ENCODE measurements around the gene MEX3D. TPM values are rescaled to one million over a fixed set of nuclear protein-coding genes. Genes with fewer than 3 reads are reported as not detected.

The MEX3D gene
- polyA plus RNA-seq, 1 donor from 2014 or later, result 0.13 TPM

- peaks cover 0 to 4% (median 1%) of the 10 kb centered on the region in 3 donors for H3K4me1 Mint-ChIP-seq
- peak overlapping the region in 1 of 4 donors; percentile 34 for H3K4me3 Mint-ChIP-seq
- H3K27me3 Mint-ChIP-seq, result no peaks in the 10 kb centered on the region
- no peak overlapping the region for H3K27ac Mint-ChIP-seq
- H3K36me3 Mint-ChIP-seq, result peaks cover 1% of the 10 kb centered on the region
- no peaks in the 10 kb centered on the region for H3K9me3 Mint-ChIP-seq
Measured at GRCh38 chr19:1584500-1585242, 16.5 kb upstream of the MEX3D start.

- Mint-ChIP-seq H3K27ac (no peak overlapping the region), H3K4me1 (peaks cover 0 to 2% (median 0%) of the 10 kb centered on the region in 3 donors), H3K4me3 (no peak overlapping the region), H3K36me3 (peaks cover 1% of the 10 kb centered on the region), H3K9me3 (no peaks in the 10 kb centered on the region), H3K27me3 (no peaks in the 10 kb centered on the region)
Measured at GRCh38 chr19:1582201-1582600, 14.1 kb upstream of the MEX3D start.

GRCh38 chr19:1580957-1581356 lies 12.8 kb upstream of the MEX3D start:
- peaks cover 1% of the 10 kb centered on the region for H3K36me3 Mint-ChIP-seq

GRCh38 chr19:1580382-1580781 lies 12.3 kb upstream of the MEX3D start:
- Mint-ChIP-seq H3K4me3 (no peak overlapping the region), H3K9me3 (no peaks in the 10 kb centered on the region), H3K27me3 (no peaks in the 10 kb centered on the region), H3K4me1 (peaks cover 0 to under 1% (median 0%) of the 10 kb centered on the region in 3 donors), H3K36me3 (peaks cover 1% of the 10 kb centered on the region), H3K27ac (peak overlapping the region in 1 of 3 donors; percentile 35)

More at GRCh38 chr19:1580957-1581356, 12.8 kb upstream of the MEX3D start:
- no peak overlapping the region for H3K4me3 Mint-ChIP-seq
- no peak overlapping the region for H3K27ac Mint-ChIP-seq
- peaks cover 0 to 2% (median 0%) of the 10 kb centered on the region in 3 donors for H3K4me1 Mint-ChIP-seq
- no peaks in the 10 kb centered on the region for H3K27me3 Mint-ChIP-seq
- no peaks in the 10 kb centered on the region for H3K9me3 Mint-ChIP-seq

GRCh38 chr19:1579222-1579621 lies 11.1 kb upstream of the MEX3D start:
- Mint-ChIP-seq H3K9me3 (no peaks in the 10 kb centered on the region), H3K27me3 (no peaks in the 10 kb centered on the region), H3K36me3 (peaks cover 1% of the 10 kb centered on the region), H3K27ac (no peak overlapping the region), H3K4me1 (no peaks in the 10 kb centered on the region), H3K4me3 (no peak overlapping the region)

- H3K27ac Mint-ChIP-seq, result no peak overlapping the region
- H3K9me3 Mint-ChIP-seq, result no peaks in the 10 kb centered on the region
- no peak overlapping the region for H3K4me3 Mint-ChIP-seq
- H3K27me3 Mint-ChIP-seq, result no peaks in the 10 kb centered on the region
- peaks cover 1% of the 10 kb centered on the region for H3K36me3 Mint-ChIP-seq
- no peaks in the 10 kb centered on the region for H3K4me1 Mint-ChIP-seq
Measured at GRCh38 chr19:1577929-1578618, 9.9 kb upstream of the MEX3D start.

GRCh38 chr19:1577090-1577928 lies 9.2 kb upstream of the MEX3D start:
- no peak overlapping the region for H3K4me3 Mint-ChIP-seq
- H3K4me1 Mint-ChIP-seq, result no peaks in the 10 kb centered on the region
- H3K9me3 Mint-ChIP-seq, result no peaks in the 10 kb centered on the region

GRCh38 chr19:1576242-1577089 lies 8.3 kb upstream of the MEX3D start:
- Mint-ChIP-seq H3K4me3 (no peak overlapping the region), H3K4me1 (no peaks in the 10 kb centered on the region), H3K36me3 (peaks cover 1% of the 10 kb centered on the region), H3K27ac (no peak overlapping the region), H3K9me3 (no peaks in the 10 kb centered on the region), H3K27me3 (no peaks in the 10 kb centered on the region)

More at GRCh38 chr19:1577090-1577928, 9.2 kb upstream of the MEX3D start:
- peak overlapping the region in 1 of 3 donors; percentile 31 for H3K27ac Mint-ChIP-seq
- H3K36me3 Mint-ChIP-seq, result peaks cover 1% of the 10 kb centered on the region
- H3K27me3 Mint-ChIP-seq, result no peaks in the 10 kb centered on the region

GRCh38 chr19:1575323-1576241 lies 7.5 kb upstream of the MEX3D start:
- no peaks in the 10 kb centered on the region for H3K9me3 Mint-ChIP-seq
- no peak overlapping the region for H3K27ac Mint-ChIP-seq
- H3K36me3 Mint-ChIP-seq, result no peaks in the 10 kb centered on the region
- no peaks in the 10 kb centered on the region for H3K4me1 Mint-ChIP-seq
- no peak overlapping the region for H3K4me3 Mint-ChIP-seq
- no peaks in the 10 kb centered on the region for H3K27me3 Mint-ChIP-seq

GRCh38 chr19:1574354-1575136 lies 6.4 kb upstream of the MEX3D start:
- no peaks in the 10 kb centered on the region for H3K36me3 Mint-ChIP-seq
- no peaks in the 10 kb centered on the region for H3K9me3 Mint-ChIP-seq
- H3K27me3 Mint-ChIP-seq, result peaks cover 3% of the 10 kb centered on the region
- H3K27ac Mint-ChIP-seq, result no peak overlapping the region
- peaks cover 0 to 2% (median 0%) of the 10 kb centered on the region in 3 donors for H3K4me1 Mint-ChIP-seq
- H3K4me3 Mint-ChIP-seq, result no peak overlapping the region

GRCh38 chr19:1572795-1573194 lies 4.7 kb upstream of the MEX3D start:
- Mint-ChIP-seq H3K36me3 (no peaks in the 10 kb centered on the region), H3K27ac (no peak overlapping the region), H3K27me3 (peaks cover 3% of the 10 kb centered on the region), H3K4me3 (no peak overlapping the region), H3K4me1 (peaks cover 0 to 2% (median 0%) of the 10 kb centered on the region in 3 donors), H3K9me3 (no peaks in the 10 kb centered on the region)

GRCh38 chr19:1571358-1571757 lies 3.2 kb upstream of the MEX3D start:
- peak overlapping the region in 1 of 3 donors; percentile 51 for H3K27ac Mint-ChIP-seq
- H3K36me3 Mint-ChIP-seq, result no peaks in the 10 kb centered on the region
- no peak overlapping the region for H3K4me3 Mint-ChIP-seq
- peaks cover 3% of the 10 kb centered on the region for H3K27me3 Mint-ChIP-seq
- peaks cover 0 to 2% (median 0%) of the 10 kb centered on the region in 3 donors for H3K4me1 Mint-ChIP-seq
- H3K9me3 Mint-ChIP-seq, result no peaks in the 10 kb centered on the region

- Mint-ChIP-seq H3K27ac (peak overlapping the region in 1 of 3 donors; percentile 56), H3K4me3 (peak overlapping the region in 1 of 4 donors; percentile 60), H3K36me3 (no peaks in the 10 kb centered on the region), H3K9me3 (no peaks in the 10 kb centered on the region), H3K4me1 (peaks cover 0 to 2% (median 0%) of the 10 kb centered on the region in 3 donors), H3K27me3 (peaks cover 3% of the 10 kb centered on the region)
Measured at GRCh38 chr19:1570836-1571235, 2.7 kb upstream of the MEX3D start.
